Activated CD4-positive, alpha-beta T cell treated with anti-CD3 and anti-CD28 coated beads, Interleukin-2, Interleukin-4, amounts not matched to agents 100 ng/mL and 50 ng/mL, durations not matched to agents 16 hours and 8 hours (primary cell): ENCODE measurements around the gene DHDH.

ENCODE experiments used
- DNase-seq: peaks from one replicate; pipeline ENCODE4 v3.0.0-alpha.2; 2020; ENCODE audit warnings: low spot score

Gene DHDH

GRCh38 chr19:48950159-48950558 lies 16.7 kb downstream of the DHDH start:
- DNase-seq: no peak

- no peak for DNase-seq
These were observed 17.5 kb downstream of the DHDH start for GRCh38 chr19:48950830-48951519.

GRCh38 chr19:48953141-48953540 lies 19.6 kb downstream of the DHDH start:
- no peak for DNase-seq

GRCh38 chr19:48953990-48954594 lies 20.6 kb downstream of the DHDH start:
- no peak for DNase-seq

- peak; percentile 98 for DNase-seq
These were observed 21.3 kb downstream of the DHDH start, which contains the start of gene BAX for GRCh38 chr19:48954595-48955307. Gene BAX, plus strand, starts transcription at chr19:48954875. Its CDS starts 54 bp downstream, at chr19:48954929.

GRCh38 chr19:48955308-48955958 lies 21.9 kb downstream of the DHDH start:
- no peak for DNase-seq

GRCh38 chr19:48958006-48958405 lies 24.5 kb downstream of the DHDH start:
- no peak for DNase-seq

GRCh38 chr19:48959341-48960239 lies 26.1 kb downstream of the DHDH start:
- no peak for DNase-seq

GRCh38 chr19:48961051-48961649 lies 27.7 kb downstream of the DHDH start:
- DNase-seq: no peak

- DNase-seq: no peak
These were observed 28.2 kb downstream of the DHDH start for GRCh38 chr19:48961673-48962028.

- peak; percentile 46 for DNase-seq
These were observed 28.7 kb downstream of the DHDH start for GRCh38 chr19:48962029-48962848.

GRCh38 chr19:48962849-48963165 lies 29.3 kb downstream of the DHDH start:
- DNase-seq: no peak

- DNase-seq: peak; percentile 78
These were observed 30.1 kb downstream of the DHDH start for GRCh38 chr19:48963371-48964204.

GRCh38 chr19:48964205-48965039 lies 30.9 kb downstream of the DHDH start:
- DNase-seq: peak; percentile 25

- DNase-seq: peak; percentile 96
These were observed 31.7 kb downstream of the DHDH start, which contains the start of gene FTL for GRCh38 chr19:48965040-48965805. Gene FTL, plus strand, starts transcription at chr19:48965309. Its CDS starts 199 bp downstream, at chr19:48965508.

GRCh38 chr19:48965806-48966540 lies 32.5 kb downstream of the DHDH start:
- DNase-seq: peak; percentile 89
